ENCODE data around the gene INTS11. TPM values are rescaled to one million over a fixed set of nuclear protein-coding genes. Genes with fewer than 3 reads are reported as not detected.
A peak's percentile ranks its signal among the peaks of the same experiment; 100 is the strongest.

INTS11 gene
- total and polyA plus RNA-seq, 9 of the 15 experiments (the other 6 are each of a cell fraction or from before 2014, with no cell fraction given) = 3.6 to 183 (median 110) TPM

- no peak for TF ChIP-seq ARID1B (IDR thresholded peaks at IDR 0.05)
- TF ChIP-seq ZNF124 (CRISPR knock-in tag; IDR thresholded peaks at IDR 0.05) = no peak
- no peak for TF ChIP-seq U2AF2 (optimal IDR thresholded peaks at IDR 0.05; ENCODE audit: low read depth, low read length)
- no peak for TF ChIP-seq CHAMP1 (IDR thresholded peaks at IDR 0.05)
- no peak for TF ChIP-seq HDAC2 (IDR thresholded peaks at IDR 0.05)
- TF ChIP-seq SMARCA4 (IDR thresholded peaks at IDR 0.05) = no peak
- no peak for TF ChIP-seq ESRRA (IDR thresholded peaks at IDR 0.05; ENCODE audit: borderline replicate concordance, low read depth)
- no peak for TF ChIP-seq HIVEP1 (CRISPR knock-in tag; IDR thresholded peaks at IDR 0.05)
- no peak for TF ChIP-seq MBD1 (CRISPR knock-in tag; IDR thresholded peaks at IDR 0.05)
- no peak for TF ChIP-seq NCOA6 (IDR thresholded peaks at IDR 0.05)
- no peak for TF ChIP-seq ZNF12 (CRISPR knock-in tag; IDR thresholded peaks at IDR 0.05)
- TF ChIP-seq ZNF518B (CRISPR knock-in tag; IDR thresholded peaks at IDR 0.05) = no peak
- peak; percentile 56; the same call in 1 of the 2 replicates for TF ChIP-seq RBFOX2 (IDR thresholded peaks at IDR 0.05; ENCODE audit: low read depth, low read length)
- TF ChIP-seq MEIS2 (IDR thresholded peaks at IDR 0.05; ENCODE audit: partially characterized antibody) = no peak
- no peak for TF ChIP-seq PML (IDR thresholded peaks at IDR 0.05; ENCODE audit: low read length)
- TF ChIP-seq TFE3 (CRISPR knock-in tag; IDR thresholded peaks at IDR 0.05) = no peak
- no peak for TF ChIP-seq ZNF277 (CRISPR knock-in tag; IDR thresholded peaks at IDR 0.05; ENCODE audit: borderline replicate concordance)
- TF ChIP-seq SMAD2 (IDR thresholded peaks at IDR 0.05; ENCODE audit: low read depth, low read length) = no peak
These were observed 1.5 kb downstream of the INTS11 start (continued) for GRCh38 chr1:1322952-1323351.

All from K562 (cell line).